ENCODE data around the gene PIP4P1. TPM values are rescaled to one million over a fixed set of nuclear protein-coding genes. Genes with fewer than 3 reads are reported as not detected.

PIP4P1 gene
- polyA plus RNA-seq, 2 of the 4 experiments (the other 2 are of a cell fraction), result 30.4 to 35.8 TPM

GRCh38 chr14:20490563-20490962, 29.3 kb upstream of the PIP4P1 start:
- WGBS (ENCODE audit: missing lambda C conversion rate), result 59% methylated on average over 6 of the region's 6 CpGs
- ChIA-PET POLR2A (interaction anchor here (1.1 kb wide), 1 partner anchor 21 kb away, joined by 3 read pairs; no protein-coding TSS in a partner anchor), CTCF (interaction anchor here (1.8 kb wide), 1 partner anchor 75 kb away, joined by 4 read pairs; no protein-coding TSS in a partner anchor)
- FAIRE-seq (no peak), DNase-seq (ENCODE audit: low read depth in 1 of 2, low spot score in 1 of 2) (no peak), ATAC-seq (no peak)
- H3K4me2 ChIP-seq, result no peak overlapping the region
- H3K4me3 ChIP-seq, result no peak overlapping the region
- no peak overlapping the region for H3K27ac ChIP-seq
- no peaks in the 10 kb centered on the region for H3K4me1 ChIP-seq
- TF ChIP-seq CHD2 (IDR thresholded peaks at IDR 0.05; ENCODE audit: low read length, partially characterized antibody) (no peak), POLR2AphosphoS2 (conservative IDR thresholded peaks at IDR 0.05; ENCODE audit: low read length) (no peak), MYC (IDR thresholded peaks at IDR 0.05; ENCODE audit: borderline replicate concordance, low read length) (no peak), NFE2L2 (conservative IDR thresholded peaks at IDR 0.05; ENCODE audit: low read length) (no peak), CEBPB (IDR thresholded peaks at IDR 0.05) (no peak), ESRRA (IDR thresholded peaks at IDR 0.05; ENCODE audit: borderline replicate concordance, low read length) (no peak)
- H3K9me3 ChIP-seq, result no peaks in the 10 kb centered on the region

GRCh38 chr14:20489093-20489994, 28.1 kb upstream of the PIP4P1 start:
- Histone ChIP-seq H3K4me3 (no peak overlapping the region), H3K4me2 (no peak overlapping the region), H3K27ac (no peak overlapping the region), H3K4me1 (no peaks in the 10 kb centered on the region), H3K9me3 (no peaks in the 10 kb centered on the region)
- CTCF ChIA-PET, result interaction anchor here (0.7 to 1.8 kb wide), 2 partner anchors 73 to 481 kb away, joined by 3 to 4 read pairs; no protein-coding TSS in a partner anchor
- POLR2A ChIA-PET, result interaction anchor here (0.6 kb wide), 1 partner anchor 11 kb away, joined by 3 read pairs; no protein-coding TSS in a partner anchor
- DNase-seq (ENCODE audit: low read depth in 1 of 2, low spot score in 1 of 2) (no peak), ATAC-seq (0 out of 6 replicates have a peak, but pooled peaks of 1 of the 2 experiments have one; percentile 13), FAIRE-seq (no peak)
- no peak for TF ChIP-seq FOSB (CRISPR knock-in tag; IDR thresholded peaks at IDR 0.05)
- TF ChIP-seq ELK1 (IDR thresholded peaks at IDR 0.05; ENCODE audit: low read depth, low read length), result no peak
- TF ChIP-seq POLR2A (IDR thresholded peaks at IDR 0.05; ENCODE audit: low read length), result no peak
- no peak for TF ChIP-seq MAZ (IDR thresholded peaks at IDR 0.05; ENCODE audit: borderline replicate concordance, low read depth, low read length)
- no peak for TF ChIP-seq SREBF2 (IDR thresholded peaks at IDR 0.05)
- TF ChIP-seq RAD21 (conservative IDR thresholded peaks at IDR 0.05 in 1 of 2, IDR thresholded peaks at IDR 0.05 in 1 of 2), result no peak
- no peak for TF ChIP-seq PBX3 (IDR thresholded peaks at IDR 0.05)
- no peak for TF ChIP-seq TFCP2L1 (CRISPR knock-in tag; IDR thresholded peaks at IDR 0.05)
- no peak for TF ChIP-seq REST (IDR thresholded peaks at IDR 0.05)
- TF ChIP-seq BHLHE40 (IDR thresholded peaks at IDR 0.05; ENCODE audit: low read depth, low read length), result no peak
- TF ChIP-seq CBX8 (IDR thresholded peaks at IDR 0.05), result no peak
- 30% methylated on average over 6 of the region's 6 CpGs for WGBS (ENCODE audit: missing lambda C conversion rate)
